GM18517 (cell line): ENCODE measurements around the gene MRPS10.
"Not testable (repeated sequence)": the region's sequence is repeated elsewhere in the genome, so short reads cannot be mapped to it uniquely, and the experiment has no call there.

ENCODE experiments used
- ATAC-seq: cut with Tn5 transposase; IDR thresholded peaks from one replicate; pipeline ENCODE4 v1.9.1; 2021; ENCODE audit warnings: mild to moderate bottlenecking, moderate library complexity; ENCODE audit not compliant: unreplicated experiment

The MRPS10 gene

GRCh38 chr6:42239736-42240375 is 22.2 kb upstream of the MRPS10 start:
- no peak for ATAC-seq

GRCh38 chr6:42239333-42239732 is 21.7 kb upstream of the MRPS10 start:
- ATAC-seq, result no peak

DNA sequence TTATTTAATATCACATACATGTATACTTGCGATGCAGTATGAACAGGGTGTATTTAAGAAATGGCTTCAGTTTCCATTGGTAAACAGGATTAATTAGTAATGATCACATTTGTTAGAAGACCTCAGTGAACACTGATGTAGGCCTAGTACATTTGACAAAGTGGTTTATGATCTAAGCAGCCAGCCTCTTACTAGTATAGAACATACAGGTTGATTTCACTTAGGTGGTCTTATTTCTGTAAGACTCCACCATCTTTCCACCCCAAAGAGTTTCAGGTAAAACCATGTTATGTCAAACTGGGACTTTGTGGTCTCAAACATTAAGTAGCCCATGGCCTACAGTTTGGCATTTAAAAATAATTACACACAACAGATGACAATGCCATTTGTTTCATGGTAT is 20.2 kb upstream of the MRPS10 start:
- ATAC-seq, result no peak

GRCh38 chr6:42236682-42237473 is 19.2 kb upstream of the MRPS10 start:
- ATAC-seq, result no peak

DNA sequence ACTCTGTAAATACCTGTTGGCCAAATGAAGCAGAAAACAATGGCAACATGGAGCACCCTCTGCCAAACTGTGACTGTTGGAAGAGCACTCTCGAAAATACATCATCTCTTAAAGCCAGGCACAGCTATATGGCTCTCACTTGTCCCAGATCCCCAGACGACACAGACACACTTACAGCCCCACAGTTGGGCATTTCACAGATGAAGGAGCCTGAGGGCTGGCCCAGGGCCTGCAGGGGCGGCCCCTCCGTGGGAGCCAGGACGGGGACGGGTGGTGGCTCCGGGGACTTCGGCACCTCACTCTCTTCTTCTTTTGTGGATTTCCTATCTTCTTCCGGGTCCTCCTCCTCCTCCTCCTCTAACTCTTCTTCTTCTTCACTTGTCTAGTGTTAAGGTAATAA is 18.4 kb upstream of the MRPS10 start:
- ATAC-seq, result no peak

GRCh38 chr6:42232035-42232434 is 14.4 kb upstream of the MRPS10 start:
- ATAC-seq, result no peak

DNA sequence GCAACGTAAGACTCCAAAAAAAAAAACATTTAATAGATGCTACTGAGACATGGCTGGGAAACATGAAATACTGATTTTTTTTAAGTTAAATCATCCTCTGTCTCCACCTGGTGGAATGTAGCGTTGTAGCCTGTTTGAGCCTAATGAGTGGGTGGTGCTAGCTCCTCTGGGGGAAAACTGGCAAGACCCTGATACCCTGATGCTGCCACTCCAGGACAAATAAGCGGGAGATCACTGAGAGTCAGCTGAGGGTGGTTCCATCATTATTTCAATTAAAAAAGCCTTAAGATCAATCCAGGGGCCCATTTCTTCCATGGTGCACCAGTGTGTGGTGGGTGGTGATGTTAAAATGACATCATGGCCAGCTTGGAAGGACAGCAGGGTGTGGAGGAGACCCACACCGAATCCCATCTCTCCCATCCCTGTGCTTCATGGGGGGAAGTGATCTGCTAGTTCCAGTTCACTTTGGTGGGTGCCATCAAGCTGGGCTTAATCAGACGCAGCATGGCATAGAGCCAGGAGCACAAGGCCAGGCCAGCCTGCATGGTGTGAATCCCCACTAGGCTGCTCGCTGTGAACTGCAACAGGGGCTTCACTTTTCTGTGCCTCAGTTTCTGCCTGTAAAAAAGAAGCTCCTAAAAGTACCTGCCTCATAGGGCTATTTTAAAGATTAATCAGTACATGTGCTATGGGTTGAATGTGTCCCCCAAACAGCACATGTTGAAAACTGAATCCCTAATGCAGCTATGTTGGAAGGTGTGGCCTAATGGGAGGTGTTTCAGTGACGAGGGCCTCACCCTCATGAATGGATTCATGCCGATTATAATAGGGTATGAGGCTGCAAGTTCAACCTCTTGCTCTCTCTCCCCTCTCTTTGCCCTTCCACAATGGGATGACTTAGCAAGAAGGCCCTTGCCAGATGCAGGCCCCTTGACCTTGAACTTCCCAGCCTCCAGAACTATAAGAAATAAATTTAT is 13.0 kb upstream of the MRPS10 start:
- ATAC-seq, result no peak

- no peak for ATAC-seq
Observed at GRCh38 chr6:42229506-42230119, 12.0 kb upstream of the MRPS10 start.

DNA sequence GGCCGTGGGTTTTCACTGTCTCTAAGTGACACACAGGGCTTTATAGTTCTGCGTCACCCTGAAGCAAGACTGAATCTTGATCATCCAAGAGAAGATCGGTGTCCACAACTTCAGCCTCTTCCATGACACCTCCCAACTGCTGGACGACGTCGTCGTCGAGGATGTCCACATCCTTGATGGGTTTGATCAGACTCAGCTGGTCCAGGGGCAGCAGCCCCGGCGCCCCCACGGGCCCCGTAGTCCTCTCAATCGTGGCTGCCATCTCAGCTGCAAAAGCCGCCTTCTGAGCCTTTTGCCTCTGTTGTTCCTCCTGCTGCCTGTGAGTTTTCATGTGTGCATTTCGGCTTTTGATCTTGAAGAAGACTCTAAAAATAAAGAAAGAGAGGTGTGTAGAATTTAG is 10.6 kb upstream of the MRPS10 start:
- no peak for ATAC-seq

- no peak for ATAC-seq
Observed at GRCh38 chr6:42227173-42227850, 9.7 kb upstream of the MRPS10 start.

DNA sequence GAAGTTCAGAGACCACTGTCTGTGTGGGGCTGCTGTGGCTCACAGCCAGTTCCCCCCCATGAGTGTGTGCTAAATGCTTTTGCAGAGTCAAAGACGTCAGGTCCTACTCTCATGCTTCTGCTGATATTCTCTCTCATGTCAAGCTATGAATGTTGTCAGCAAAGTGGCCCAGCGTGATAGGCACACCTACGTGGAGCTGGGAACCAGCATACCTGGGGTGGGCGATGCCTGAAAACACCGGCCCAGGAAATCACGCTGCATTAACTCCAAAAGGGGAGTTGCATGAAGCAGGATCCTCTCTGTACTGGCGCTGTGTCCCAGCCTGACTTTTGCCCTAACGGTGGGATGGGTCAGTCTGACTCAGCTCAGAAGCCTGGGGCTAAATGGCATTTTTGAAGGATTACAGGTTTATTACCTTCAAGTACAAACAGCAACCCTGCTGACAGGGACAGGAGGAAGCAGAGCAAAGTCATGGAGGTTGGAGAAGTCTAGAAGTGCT is 9.0 kb upstream of the MRPS10 start:
- ATAC-seq, result no peak

DNA sequence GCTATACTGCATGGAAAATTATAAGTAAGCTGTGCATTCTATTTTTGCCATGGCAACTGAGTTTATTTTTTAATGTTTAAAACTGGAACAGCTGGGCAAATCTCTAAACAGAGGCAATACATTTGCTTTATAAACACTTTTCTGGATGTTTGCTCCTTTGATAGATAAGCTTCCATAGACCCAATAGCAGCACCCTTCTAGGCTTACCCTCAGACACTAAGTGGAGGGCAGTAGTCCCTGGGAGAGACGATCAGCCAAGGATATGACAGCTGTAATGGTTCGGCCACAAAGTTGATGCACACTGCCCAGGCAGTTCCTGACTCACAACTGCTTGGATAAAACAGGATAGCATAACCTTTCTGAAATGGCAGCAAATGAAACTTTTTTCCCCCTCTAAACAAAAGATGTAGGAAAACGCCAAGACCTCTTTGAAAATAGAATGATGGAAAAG is 8.5 kb upstream of the MRPS10 start:
- no peak for ATAC-seq

DNA sequence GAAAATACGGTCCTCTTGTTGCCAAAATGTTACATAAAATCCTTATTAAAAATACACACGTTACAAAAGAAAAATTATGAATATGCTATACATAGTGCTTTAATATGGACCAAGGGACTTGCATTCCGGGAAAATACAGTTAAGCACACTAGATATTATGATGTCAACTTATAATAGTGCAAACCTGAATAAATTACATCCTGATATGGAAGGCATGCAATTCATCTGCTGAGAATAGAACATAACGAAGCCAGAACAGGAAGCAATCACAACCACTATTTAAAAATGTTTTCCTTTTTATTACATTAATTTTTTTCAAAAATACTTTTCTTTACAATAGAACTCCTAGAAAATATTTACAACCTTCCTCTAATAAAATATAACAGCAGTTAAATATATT is 7.8 kb upstream of the MRPS10 start:
- no peak for ATAC-seq

DNA sequence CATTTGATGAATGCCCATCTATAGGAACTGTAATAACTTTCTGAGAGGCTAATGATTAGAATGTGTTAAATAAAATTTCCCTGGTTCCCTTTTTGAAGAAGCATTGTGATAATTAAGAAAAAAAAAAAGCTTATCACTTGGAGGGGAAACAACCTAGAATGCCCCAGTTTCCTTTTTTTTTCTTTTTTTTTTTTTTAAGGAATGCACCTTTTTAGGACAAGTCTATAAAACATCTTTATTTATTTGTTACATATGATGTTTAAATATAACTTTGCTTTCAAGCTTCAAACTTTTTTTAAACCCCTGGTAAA is 7.3 kb upstream of the MRPS10 start:
- no peak for ATAC-seq

GRCh38 chr6:42224222-42225028 is 6.8 kb upstream of the MRPS10 start:
- peak; percentile 91 for ATAC-seq

- no peak for ATAC-seq
Observed at GRCh38 chr6:42222448-42222847, 4.8 kb upstream of the MRPS10 start.

DNA sequence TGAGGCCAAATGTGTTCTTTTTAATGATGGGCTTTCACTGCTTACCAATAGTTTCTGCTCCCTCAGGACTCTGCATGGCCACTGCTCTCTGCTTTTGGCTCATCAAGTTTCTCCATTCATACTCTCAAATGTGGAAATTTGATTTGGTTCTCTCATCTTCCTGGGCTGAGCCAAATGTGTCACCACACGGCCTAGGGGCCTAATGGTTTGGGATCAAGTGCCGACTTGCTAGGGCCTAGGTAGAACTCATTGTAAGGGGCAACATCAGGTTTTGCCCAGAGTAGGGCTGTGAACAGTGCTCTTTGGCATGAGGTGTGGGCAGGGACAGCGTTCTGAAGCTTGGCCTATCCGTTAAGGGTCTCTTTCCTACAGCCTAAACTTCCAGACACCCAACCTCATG is 3.9 kb upstream of the MRPS10 start:
- no peak for ATAC-seq

DNA sequence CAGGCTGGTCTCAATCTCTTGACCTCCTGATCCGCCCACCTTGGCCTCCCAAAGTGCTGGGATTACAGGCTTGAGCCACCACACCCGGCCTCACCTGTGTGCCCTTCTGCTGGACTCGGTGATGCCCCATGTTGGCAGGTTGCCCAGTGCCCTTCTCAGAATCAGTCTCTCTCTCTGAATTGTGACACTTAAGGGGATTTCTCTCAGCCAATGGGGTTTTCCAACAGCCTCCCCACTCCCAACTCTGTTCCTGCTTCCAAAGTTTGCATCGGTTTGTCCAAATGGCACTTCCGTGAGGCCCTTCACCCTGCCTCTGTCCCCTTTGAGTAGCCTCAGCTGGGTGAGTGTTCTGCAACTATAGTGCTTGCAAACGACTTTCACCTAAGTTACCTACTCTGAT is 3.1 kb upstream of the MRPS10 start:
- no peak for ATAC-seq

GRCh38 chr6:42217157-42217518 is 523 bp downstream of the MRPS10 start:
- ATAC-seq, result no peak

- ATAC-seq, result not testable (repeated sequence)
Observed at GRCh38 chr6:42216495-42216894, 1.2 kb downstream of the MRPS10 start.
